ENCODE data around the gene STT3A.
"Not testable (repeated sequence)": the region's sequence is repeated elsewhere in the genome, so short reads cannot be mapped to it uniquely, and the experiment has no call there.

Gene STT3A

DNA sequence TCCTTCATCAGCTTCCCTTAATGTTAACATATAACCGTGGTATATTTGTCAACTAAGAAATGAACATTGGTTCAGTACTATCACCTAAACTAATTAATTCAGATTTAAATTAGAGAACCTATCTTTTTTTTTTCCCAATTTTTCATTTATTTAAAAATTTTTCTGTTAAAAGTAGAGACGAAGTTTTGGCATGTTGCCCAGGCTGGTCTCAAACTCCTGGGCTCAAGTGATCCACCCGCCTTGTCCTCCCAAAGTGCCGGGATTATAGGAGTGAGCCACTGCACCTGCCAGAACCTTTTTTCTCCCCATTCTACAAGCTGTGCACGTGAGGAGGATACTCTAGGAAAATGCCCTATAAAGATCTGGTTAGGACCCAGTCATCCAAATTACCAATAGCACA, 19.7 kb upstream of the STT3A start:
- no peak for DNase-seq (ENCODE audit: low spot score)
- TF ChIP-seq, protein P1, sequence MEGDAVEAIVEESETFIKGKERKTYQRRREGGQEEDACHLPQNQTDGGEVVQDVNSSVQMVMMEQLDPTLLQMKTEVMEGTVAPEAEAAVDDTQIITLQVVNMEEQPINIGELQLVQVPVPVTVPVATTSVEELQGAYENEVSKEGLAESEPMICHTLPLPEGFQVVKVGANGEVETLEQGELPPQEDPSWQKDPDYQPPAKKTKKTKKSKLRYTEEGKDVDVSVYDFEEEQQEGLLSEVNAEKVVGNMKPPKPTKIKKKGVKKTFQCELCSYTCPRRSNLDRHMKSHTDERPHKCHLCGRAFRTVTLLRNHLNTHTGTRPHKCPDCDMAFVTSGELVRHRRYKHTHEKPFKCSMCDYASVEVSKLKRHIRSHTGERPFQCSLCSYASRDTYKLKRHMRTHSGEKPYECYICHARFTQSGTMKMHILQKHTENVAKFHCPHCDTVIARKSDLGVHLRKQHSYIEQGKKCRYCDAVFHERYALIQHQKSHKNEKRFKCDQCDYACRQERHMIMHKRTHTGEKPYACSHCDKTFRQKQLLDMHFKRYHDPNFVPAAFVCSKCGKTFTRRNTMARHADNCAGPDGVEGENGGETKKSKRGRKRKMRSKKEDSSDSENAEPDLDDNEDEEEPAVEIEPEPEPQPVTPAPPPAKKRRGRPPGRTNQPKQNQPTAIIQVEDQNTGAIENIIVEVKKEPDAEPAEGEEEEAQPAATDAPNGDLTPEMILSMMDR (IDR thresholded peaks at IDR 0.05; ENCODE audit: extremely low read depth, missing control alignments), result no peak

DNA sequence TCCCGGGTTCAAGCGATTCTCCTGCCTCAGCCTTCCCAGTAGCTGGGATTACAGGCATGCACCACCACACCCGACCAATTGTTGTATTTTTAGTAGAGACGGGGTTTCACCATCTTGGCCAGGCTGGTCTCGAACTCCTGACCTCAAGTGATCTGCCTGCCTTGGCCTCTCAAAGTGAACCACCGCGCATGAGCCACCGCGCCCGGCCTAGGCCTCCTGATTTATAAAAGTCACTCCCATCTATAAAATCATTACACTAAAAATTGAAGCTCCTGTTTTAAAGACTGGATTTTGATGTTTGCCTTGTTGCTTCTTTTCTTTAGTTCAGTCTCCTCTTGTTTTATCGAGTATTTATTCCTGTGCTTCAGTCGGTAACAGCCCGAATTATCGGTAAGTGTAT, 15.5 kb upstream of the STT3A start:
- DNase-seq (ENCODE audit: low spot score), result not testable (repeated sequence)

DNA sequence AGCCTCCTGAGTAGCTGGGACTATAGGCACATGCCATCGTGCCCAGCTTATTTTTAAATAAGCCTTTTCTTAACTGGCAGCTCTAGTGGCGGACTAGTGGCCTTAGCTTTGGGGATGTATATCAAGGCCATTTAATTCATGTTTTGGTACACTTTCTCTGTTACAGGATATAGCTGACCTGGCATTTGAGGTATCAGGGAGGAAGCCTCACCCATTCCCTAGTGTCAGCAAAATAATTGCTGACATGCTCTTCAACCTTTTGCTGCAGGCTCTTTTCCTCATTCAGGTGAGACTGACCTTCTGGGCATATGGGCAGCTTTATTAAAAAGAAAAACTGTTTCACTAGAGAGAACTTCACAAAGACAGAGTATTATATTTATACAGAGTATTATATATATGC, 13.9 kb upstream of the STT3A start:
- DNase-seq (ENCODE audit: low spot score), result no peak
- TF ChIP-seq, protein P1 (IDR thresholded peaks at IDR 0.05; ENCODE audit: extremely low read depth, missing control alignments), result no peak

GRCh38 chr11:125579811-125580210, 12.8 kb upstream of the STT3A start:
- DNase-seq (ENCODE audit: low spot score), result no peak
- TF ChIP-seq, protein P1 (IDR thresholded peaks at IDR 0.05; ENCODE audit: extremely low read depth, missing control alignments), result no peak

DNA sequence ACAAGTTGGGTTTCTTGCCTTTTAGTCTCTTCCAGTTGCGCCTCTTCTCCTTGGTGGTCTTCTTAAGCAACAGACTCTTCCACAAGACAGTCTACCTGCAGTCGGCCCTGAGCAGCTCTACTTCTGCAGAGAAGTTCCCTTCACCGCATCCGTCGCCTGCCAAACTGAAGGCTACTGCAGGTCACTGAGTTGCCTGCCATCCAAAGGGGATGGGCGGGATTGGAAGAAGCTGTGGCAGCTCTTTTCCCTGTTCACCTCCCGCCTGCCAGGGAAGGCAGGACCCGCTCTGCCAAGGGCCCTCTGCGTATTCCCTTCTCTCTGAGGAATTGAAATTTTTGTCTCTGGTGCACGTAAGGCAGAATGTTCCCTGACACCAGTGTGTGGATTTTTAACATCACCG, 9.2 kb upstream of the STT3A start:
- DNase-seq (ENCODE audit: low spot score), result no peak
- TF ChIP-seq, protein P1 (IDR thresholded peaks at IDR 0.05; ENCODE audit: extremely low read depth, missing control alignments), result no peak

DNA sequence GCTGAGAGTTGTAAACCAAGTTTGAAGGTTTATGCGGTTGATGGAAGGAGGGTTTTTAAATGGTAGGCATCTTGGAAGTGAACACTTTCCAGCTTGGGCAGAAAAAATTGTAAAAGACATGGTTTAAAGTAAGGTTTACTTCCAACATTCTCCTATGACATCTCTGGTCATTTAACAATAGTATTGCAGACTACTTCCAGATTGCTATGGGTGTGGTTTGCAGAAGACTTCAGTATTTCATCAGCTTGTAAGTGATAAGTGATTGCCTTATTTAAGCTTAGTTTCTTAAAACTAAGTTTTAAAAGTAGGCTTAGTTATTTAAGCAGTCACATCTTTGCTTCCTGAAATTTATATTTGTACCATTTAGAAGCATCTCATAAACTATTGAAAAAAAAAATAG, 7.2 kb upstream of the STT3A start:
- DNase-seq (ENCODE audit: low spot score), result no peak
- TF ChIP-seq, protein P1 (IDR thresholded peaks at IDR 0.05; ENCODE audit: extremely low read depth, missing control alignments), result no peak

- no peak for DNase-seq (ENCODE audit: low spot score)
- TF ChIP-seq, protein P1 (IDR thresholded peaks at IDR 0.05; ENCODE audit: extremely low read depth, missing control alignments), result no peak
These were observed 6.0 kb upstream of the STT3A start for GRCh38 chr11:125586623-125587022.

GRCh38 chr11:125587480-125587879, 5.2 kb upstream of the STT3A start:
- no peak for DNase-seq (ENCODE audit: low spot score)
- TF ChIP-seq, protein P1 (IDR thresholded peaks at IDR 0.05; ENCODE audit: extremely low read depth, missing control alignments), result no peak

All from GM20000 (cell line).